Keratinocyte (primary cell): Measurements from ENCODE around the gene GOLGA6L7. TPM values are rescaled to one million over a fixed set of nuclear protein-coding genes. Genes with fewer than 3 reads are reported as not detected.
A peak's percentile ranks its signal among the peaks of the same experiment; 100 is the strongest.
"Not testable (repeated sequence)": the region's sequence is repeated elsewhere in the genome, so short reads cannot be mapped to it uniquely, and the experiment has no call there.

ENCODE experiments used
- DNase-seq: peaks from one replicate; pipeline ENCODE4 v3.0.0-alpha.2; 2011; ENCODE audit warnings: low read depth, missing footprints, low spot score
- FAIRE-seq: peaks from 2 replicates; lab custom pipeline; 2011; peaks lifted over from hg19 to GRCh38; lab: Jason Lieb, UNC
- H2AFZ ChIP-seq: 2 replicates; pipeline ENCODE4 v1.6.0; 2012; ENCODE audit warnings: low read length, control low read depth, inconsistent platforms; ENCODE audit not compliant: control insufficient read depth
- H3K27ac ChIP-seq: 2 replicates; pipeline ENCODE4 v1.5.1; 2011; ENCODE audit warnings: low read length; ENCODE audit not compliant: control insufficient read depth, insufficient read depth
- H3K27me3 ChIP-seq: 3 replicates; pipeline ENCODE4 v1.6.0; 2011; ENCODE audit warnings: low read length; ENCODE audit not compliant: control insufficient read depth, insufficient read depth; ENCODE audit errors: extremely low read depth
- H3K36me3 ChIP-seq, 2 experiments: 2 replicates in 1 of 2; 3 replicates in 1 of 2; pipeline ENCODE4 v1.5.1; 2011; ENCODE audit warnings: low read length in 2 of 2, mild to moderate bottlenecking in 1 of 2; ENCODE audit not compliant: control insufficient read depth in 2 of 2, insufficient read depth in 2 of 2; ENCODE audit errors: extremely low read depth in 1 of 2
- H3K4me1 ChIP-seq: 3 replicates; pipeline ENCODE4 v1.5.1; 2011; ENCODE audit warnings: low read length; ENCODE audit not compliant: control insufficient read depth, insufficient read depth; ENCODE audit errors: extremely low read depth
- H3K4me2 ChIP-seq: 3 replicates; pipeline ENCODE4 v1.6.0; 2011; ENCODE audit warnings: low read depth, low read length; ENCODE audit not compliant: control insufficient read depth, insufficient read depth; ENCODE audit errors: extremely low read depth
- H3K4me3 ChIP-seq, 3 experiments: fragments of 200-600 bp in 1 of 3; sonication (generic) in 1 of 3; 2 replicates in 2 of 3; 3 replicates in 1 of 3; pipeline ENCODE4 v1.5.1; 2011 to 2016; ENCODE audit warnings: low read length in 3 of 3, mild to moderate bottlenecking in 3 of 3, control low read depth in 2 of 3, inconsistent platforms in 1 of 3, low read depth in 1 of 3, mixed read lengths in 1 of 3, mixed run types in 1 of 3, moderate library complexity in 1 of 3; ENCODE audit not compliant: control insufficient read depth in 2 of 3, insufficient read depth in 2 of 3; ENCODE audit errors: extremely low read depth in 1 of 3
- H3K79me2 ChIP-seq: 2 replicates; pipeline ENCODE4 v1.6.0; 2012; ENCODE audit warnings: low read length; ENCODE audit not compliant: control insufficient read depth, insufficient read depth
- H3K9ac ChIP-seq: 3 replicates; pipeline ENCODE4 v1.6.0; 2011; ENCODE audit warnings: low read length; ENCODE audit not compliant: control insufficient read depth, insufficient read depth; ENCODE audit errors: extremely low read depth
- H3K9me1 ChIP-seq: 3 replicates; pipeline ENCODE4 v1.6.0; 2011; ENCODE audit warnings: low read length; ENCODE audit not compliant: control insufficient read depth, insufficient read depth; ENCODE audit errors: extremely low read depth
- H3K9me3 ChIP-seq: 2 replicates; pipeline ENCODE4 v1.5.1; 2012; ENCODE audit warnings: low read depth, low read length; ENCODE audit not compliant: control insufficient read depth
- H4K20me1 ChIP-seq: 3 replicates; pipeline ENCODE4 v1.6.0; 2011; ENCODE audit warnings: low read length; ENCODE audit not compliant: control insufficient read depth, insufficient read depth; ENCODE audit errors: extremely low read depth
- dilution Hi-C: fragments of 300-500 bp; cut with MboI; formaldehyde crosslinking; loops from one replicate; pipeline ENCODE4 v1.7.0; 2020; ENCODE audit warnings: low sequenced_read_pairs; ENCODE audit not compliant: extremely low pct_ligation_motif_present
- polyA plus RNA-seq, 5 experiments: library from polyadenylated mRNA; depleted of rRNA in 3 of 5; stranded (reverse) in 3 of 5; stranded (forward) in 1 of 5; unstranded in 1 of 5; fragments of >200 nt; gene quantifications; 1 replicate in 1 of 5; 2 replicates in 3 of 5; 3 replicates in 1 of 5; pipeline versions ENCODE4 v1.2.1 to v1.2.3, GENCODE V29; 2011 to 2012; ENCODE audit warnings: missing spikeins in 2 of 5, low read depth in 1 of 5, low replicate concordance in 1 of 5

Gene GOLGA6L7
- polyA plus RNA-seq, 1 donor (not counting 4 experiments of a cell fraction or from before 2014, with no cell fraction given) = not detected

- H3K79me2 ChIP-seq, H3K4me2 ChIP-seq, H3K9ac ChIP-seq, FAIRE-seq, H3K27ac ChIP-seq, H3K4me1 ChIP-seq, H3K9me1 ChIP-seq, dilution Hi-C loops, H2AFZ ChIP-seq, H3K9me3 ChIP-seq, H3K4me3 ChIP-seq, DNase-seq, H3K36me3 ChIP-seq, H3K27me3 ChIP-seq, H4K20me1 ChIP-seq: not testable (repeated sequence)
Observed at GRCh38 chr15:28819930-28820295, 28.5 kb downstream of the GOLGA6L7 start.

GRCh38 chr15:28819019-28819929, 29.2 kb downstream of the GOLGA6L7 start:
- H3K9me1 ChIP-seq, H3K4me1 ChIP-seq, H3K4me2 ChIP-seq, H3K27ac ChIP-seq, H3K9ac ChIP-seq, dilution Hi-C loops, FAIRE-seq, H4K20me1 ChIP-seq, H3K9me3 ChIP-seq, DNase-seq, H3K36me3 ChIP-seq, H3K4me3 ChIP-seq, H3K27me3 ChIP-seq, H3K79me2 ChIP-seq: not testable (repeated sequence)
- H2AFZ ChIP-seq = peak overlapping the region; percentile 23

- H2AFZ ChIP-seq, H3K4me1 ChIP-seq, H3K9me3 ChIP-seq, H3K4me3 ChIP-seq, DNase-seq, H3K9me1 ChIP-seq, H4K20me1 ChIP-seq, H3K79me2 ChIP-seq, H3K27me3 ChIP-seq, H3K4me2 ChIP-seq, dilution Hi-C loops, FAIRE-seq, H3K9ac ChIP-seq, H3K27ac ChIP-seq, H3K36me3 ChIP-seq: not testable (repeated sequence)
Observed at GRCh38 chr15:28818168-28818567, 30.3 kb downstream of the GOLGA6L7 start.

- dilution Hi-C loops, DNase-seq, H4K20me1 ChIP-seq, H3K27me3 ChIP-seq, H3K4me2 ChIP-seq, FAIRE-seq, H3K36me3 ChIP-seq, H3K27ac ChIP-seq, H3K9ac ChIP-seq, H3K79me2 ChIP-seq, H3K4me1 ChIP-seq, H3K9me3 ChIP-seq, H3K4me3 ChIP-seq, H3K9me1 ChIP-seq, H2AFZ ChIP-seq: not testable (repeated sequence)
Observed at GRCh38 chr15:28814059-28814458, 34.4 kb downstream of the GOLGA6L7 start.

GRCh38 chr15:28813392-28813791, 35.1 kb downstream of the GOLGA6L7 start:
- H3K36me3 ChIP-seq, FAIRE-seq: not testable (repeated sequence)

More at GRCh38 chr15:28813392-28813791, 35.1 kb downstream of the GOLGA6L7 start:
- H3K9me1 ChIP-seq, dilution Hi-C loops, H3K27me3 ChIP-seq, H3K4me3 ChIP-seq, H3K27ac ChIP-seq, H3K9me3 ChIP-seq, H4K20me1 ChIP-seq, H3K79me2 ChIP-seq, H3K4me1 ChIP-seq, DNase-seq, H3K4me2 ChIP-seq, H3K9ac ChIP-seq, H2AFZ ChIP-seq: not testable (repeated sequence)
